ENCODE measurements around the gene SPEN. TPM values are rescaled to one million over a fixed set of nuclear protein-coding genes. Genes with fewer than 3 reads are reported as not detected.

SPEN gene
- total RNA-seq, 4 donors from 2014 or later = 44.0 to 83.3 (median 67.1) TPM

DNA sequence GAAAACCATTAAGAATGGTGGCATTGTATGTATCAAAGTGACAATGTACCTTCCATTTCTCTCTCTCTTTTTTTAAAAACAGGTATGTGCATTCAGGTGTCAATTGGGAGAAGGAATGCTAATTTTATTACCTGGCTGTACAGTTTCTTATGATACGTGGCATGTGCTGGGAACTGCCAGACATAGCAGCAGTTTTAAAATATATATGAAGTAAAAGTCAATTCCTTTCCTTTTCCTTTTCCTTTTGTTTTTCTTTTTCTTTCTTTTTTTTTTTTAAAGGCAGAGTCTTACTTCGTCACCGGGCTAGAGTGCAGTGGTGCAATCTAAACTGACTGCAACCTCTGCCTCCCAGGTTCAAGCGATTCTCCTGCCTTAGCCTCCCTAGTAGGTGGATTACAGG is 37.0 kb downstream of the SPEN start:
- TF ChIP-seq, protein P1, sequence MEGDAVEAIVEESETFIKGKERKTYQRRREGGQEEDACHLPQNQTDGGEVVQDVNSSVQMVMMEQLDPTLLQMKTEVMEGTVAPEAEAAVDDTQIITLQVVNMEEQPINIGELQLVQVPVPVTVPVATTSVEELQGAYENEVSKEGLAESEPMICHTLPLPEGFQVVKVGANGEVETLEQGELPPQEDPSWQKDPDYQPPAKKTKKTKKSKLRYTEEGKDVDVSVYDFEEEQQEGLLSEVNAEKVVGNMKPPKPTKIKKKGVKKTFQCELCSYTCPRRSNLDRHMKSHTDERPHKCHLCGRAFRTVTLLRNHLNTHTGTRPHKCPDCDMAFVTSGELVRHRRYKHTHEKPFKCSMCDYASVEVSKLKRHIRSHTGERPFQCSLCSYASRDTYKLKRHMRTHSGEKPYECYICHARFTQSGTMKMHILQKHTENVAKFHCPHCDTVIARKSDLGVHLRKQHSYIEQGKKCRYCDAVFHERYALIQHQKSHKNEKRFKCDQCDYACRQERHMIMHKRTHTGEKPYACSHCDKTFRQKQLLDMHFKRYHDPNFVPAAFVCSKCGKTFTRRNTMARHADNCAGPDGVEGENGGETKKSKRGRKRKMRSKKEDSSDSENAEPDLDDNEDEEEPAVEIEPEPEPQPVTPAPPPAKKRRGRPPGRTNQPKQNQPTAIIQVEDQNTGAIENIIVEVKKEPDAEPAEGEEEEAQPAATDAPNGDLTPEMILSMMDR (IDR thresholded peaks at IDR 0.05; ENCODE audit: low read depth) = no peak

- TF ChIP-seq, protein P1 (IDR thresholded peaks at IDR 0.05; ENCODE audit: low read depth) = no peak
Observed at GRCh38 chr1:15885269-15885668, 37.8 kb downstream of the SPEN start.

DNA sequence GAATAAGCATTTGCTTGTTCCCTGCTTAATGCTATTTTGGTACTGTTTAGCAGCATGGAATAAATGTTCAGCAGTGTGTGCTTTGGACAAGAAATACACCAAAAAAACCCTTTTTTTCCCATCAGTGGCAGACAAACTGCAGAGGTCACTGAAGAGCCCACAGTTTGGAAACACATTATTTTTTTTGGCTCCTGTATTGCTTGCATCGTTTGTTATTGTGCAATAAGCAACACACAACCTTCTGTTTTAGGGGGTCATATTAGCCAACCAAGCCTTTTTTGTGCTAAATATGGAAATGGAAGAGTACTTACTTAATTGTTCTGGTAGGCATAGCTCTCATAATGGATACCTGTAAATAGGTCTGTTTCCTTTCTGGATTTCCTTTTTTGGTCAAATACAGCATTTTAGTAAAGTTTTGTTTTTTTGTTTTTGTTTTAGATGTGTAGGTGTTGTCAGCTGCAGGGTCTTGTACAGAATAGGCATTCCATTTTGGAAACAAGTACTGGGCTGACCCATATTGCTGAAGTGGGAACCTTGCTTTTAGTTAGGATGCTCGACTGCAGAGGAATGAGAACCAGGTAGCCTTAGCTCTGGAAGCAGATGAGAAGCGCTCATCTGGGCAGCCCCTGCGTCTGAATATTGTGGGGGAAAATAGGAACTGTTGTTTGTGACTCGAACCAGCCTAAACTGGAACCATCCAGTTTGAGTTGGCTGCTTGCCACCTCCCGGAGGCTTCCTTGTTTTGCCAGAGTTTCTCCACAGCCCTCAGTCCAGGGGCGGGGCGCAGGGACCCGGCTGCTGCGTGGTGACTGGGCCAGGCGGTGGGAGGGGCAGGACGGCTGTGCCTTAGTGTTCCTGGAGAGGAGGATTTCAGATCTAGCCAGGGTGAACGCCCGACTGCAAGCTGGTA is 38.4 kb downstream of the SPEN start:
- TF ChIP-seq, protein P1 (IDR thresholded peaks at IDR 0.05; ENCODE audit: low read depth) = no peak

GRCh38 chr1:15886611-15887167 is 39.2 kb downstream of the SPEN start:
- TF ChIP-seq, protein P1 (IDR thresholded peaks at IDR 0.05; ENCODE audit: low read depth) = no peak

DNA sequence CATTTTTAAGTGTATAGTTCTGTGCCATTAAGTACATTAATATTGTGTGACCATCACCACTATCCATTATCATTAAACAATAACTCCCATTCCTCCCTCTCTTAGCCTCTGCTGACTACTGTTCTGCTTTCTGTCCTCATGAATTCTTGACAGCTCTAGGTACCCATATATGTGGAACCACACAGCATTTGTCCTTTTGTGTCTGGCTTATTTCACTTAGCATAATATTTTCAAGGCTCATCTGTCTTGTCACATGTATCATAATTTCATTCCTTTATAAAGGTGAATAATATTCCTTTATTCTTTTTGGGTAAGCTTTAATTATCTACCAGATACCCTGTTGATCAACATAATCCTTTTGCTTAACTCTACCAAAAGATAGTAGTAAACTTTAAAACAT is 47.7 kb downstream of the SPEN start:
- TF ChIP-seq, protein P1 (IDR thresholded peaks at IDR 0.05; ENCODE audit: low read depth) = no peak

DNA sequence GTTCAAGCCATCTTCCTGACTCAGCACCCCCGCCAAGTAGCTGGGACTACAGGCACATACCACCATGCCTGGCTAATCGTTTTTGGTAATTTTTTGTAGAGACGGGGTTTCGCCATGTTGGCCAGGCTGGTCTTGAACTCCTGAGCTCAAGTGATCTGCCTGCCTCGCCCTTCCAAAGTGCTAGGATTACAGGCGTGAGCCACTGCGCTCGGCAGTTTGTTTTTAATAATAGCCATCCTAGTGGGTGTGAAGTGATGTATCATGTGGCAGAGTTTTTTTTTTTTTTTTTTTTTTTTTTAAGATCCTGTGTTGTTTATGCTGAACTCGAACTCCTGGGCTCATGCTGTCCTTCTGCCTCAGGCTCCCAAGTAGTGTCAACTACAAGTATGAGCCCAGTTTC is 51.8 kb downstream of the SPEN start:
- TF ChIP-seq, protein P1 (IDR thresholded peaks at IDR 0.05; ENCODE audit: low read depth) = no peak

GRCh38 chr1:15900662-15901279 is 53.3 kb downstream of the SPEN start:
- TF ChIP-seq, protein P1 (IDR thresholded peaks at IDR 0.05; ENCODE audit: low read depth) = no peak

Data from subcutaneous adipose tissue (tissue), 4 donors.